AG10803 (cell line): ENCODE measurements around the gene ETS1.
A peak's percentile ranks its signal among the peaks of the same experiment; 100 is the strongest.

Experiments used
- DNase-seq: peaks from one replicate; pipeline ENCODE4 v3.0.0; 2010; ENCODE audit warnings: low read depth
- H3K4me3 ChIP-seq: 2 replicates; pipeline ENCODE4 v1.5.1; 2011; ENCODE audit warnings: mild to moderate bottlenecking, low read length, control low read depth
- CTCF ChIP-seq: conservative IDR thresholded peaks from 2 replicates; pipeline ENCODE4 v1.5.1; 2011; ENCODE audit warnings: mild to moderate bottlenecking, low read length, control low read depth, inconsistent platforms

The ETS1 gene

GRCh38 chr11:128520206-128520887, 67.0 kb downstream of the ETS1 start:
- peak; percentile 21 for TF ChIP-seq CTCF
- H3K4me3 ChIP-seq: peak overlapping the region; percentile 91
- no peak for DNase-seq

- no peak for DNase-seq
- TF ChIP-seq CTCF: no peak
- peak overlapping the region; percentile 91 for H3K4me3 ChIP-seq
Observed at GRCh38 chr11:128519338-128519737, 68.0 kb downstream of the ETS1 start.

- no peak for TF ChIP-seq CTCF
- H3K4me3 ChIP-seq: peak overlapping the region; percentile 91
- DNase-seq: no peak
Observed at GRCh38 chr11:128518493-128519207, 68.7 kb downstream of the ETS1 start.

GRCh38 chr11:128517451-128518230, 69.7 kb downstream of the ETS1 start:
- no peak for TF ChIP-seq CTCF
- H3K4me3 ChIP-seq: peak overlapping the region; percentile 91
- DNase-seq: peak; percentile 81

- no peak for DNase-seq
- no peak for TF ChIP-seq CTCF
- H3K4me3 ChIP-seq: peak overlapping the region; percentile 24
Observed at GRCh38 chr11:128516886-128517285, 70.5 kb downstream of the ETS1 start.

- H3K4me3 ChIP-seq: peak overlapping the region; percentile 9
- no peak for TF ChIP-seq CTCF
- DNase-seq: no peak
Observed at GRCh38 chr11:128515826-128516778, 71.3 kb downstream of the ETS1 start.
